ENCODE measurements around the gene GPR153. TPM values are rescaled to one million over a fixed set of nuclear protein-coding genes. Genes with fewer than 3 reads are reported as not detected.

The GPR153 gene
- total RNA-seq, 6 experiments from 2014 or later = 1.5 to 34.6 (median 6.6) TPM

DNA sequence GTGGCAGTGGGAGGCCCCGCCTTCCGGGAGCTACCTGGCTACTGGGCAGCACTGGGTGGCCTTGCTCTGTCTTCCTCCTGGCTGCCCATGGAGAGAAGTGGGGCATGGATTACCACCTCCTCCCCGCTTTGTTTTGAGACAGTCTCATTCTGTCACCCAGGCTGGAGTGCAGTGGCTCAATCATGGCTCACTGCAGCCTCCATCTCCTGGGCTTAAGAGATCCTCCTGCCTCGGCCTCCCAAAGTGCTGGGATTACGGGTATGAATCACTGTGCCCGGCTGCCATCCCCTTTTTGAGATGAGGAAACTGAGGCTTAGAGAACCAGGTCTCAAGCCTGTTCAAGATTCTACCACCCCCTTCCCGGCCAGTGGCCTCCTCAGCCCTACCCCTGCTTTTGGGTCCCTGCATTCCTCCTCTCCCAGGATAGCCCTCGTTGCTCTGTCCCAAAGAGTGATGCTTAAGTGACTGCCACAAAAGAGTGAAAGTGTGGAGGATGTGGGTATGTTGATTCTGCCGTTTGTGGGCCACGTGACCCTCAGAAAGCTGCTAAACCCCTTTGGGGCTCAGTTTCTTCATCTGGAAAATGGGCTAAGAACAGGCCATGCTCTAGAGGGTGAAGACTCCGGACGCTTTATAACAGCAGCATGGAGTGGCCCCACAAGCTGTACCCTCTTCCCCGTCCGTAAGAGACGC is 9.1 kb downstream of the GPR153 start:
- no peak for DNase-seq
- Histone ChIP-seq H3K36me3 (no peaks in the 10 kb centered on the region), H3K27ac (no peak overlapping the region), H3K27me3 (no peaks in the 10 kb centered on the region), H3K9me3 (no peaks in the 10 kb centered on the region), H3K4me1 (peaks cover 0 to 3% (median 0%) of the 10 kb centered on the region in 4 donors), H3K4me3 (no peak overlapping the region)
- WGBS (ENCODE audit: insufficient coverage, low coverage, low lambda C conversion rate, missing lambda C conversion rate) = 69% methylated on average over 7 of the region's 15 CpGs
- intact Hi-C loops (cut with DNase I) = loop anchor here in 1 of 2 donors (5.0 kb wide), 1 partner anchor 95 kb away; no protein-coding TSS in a partner anchor
- no peak for ATAC-seq
- no peak for TF ChIP-seq POLR2A (IDR thresholded peaks at IDR 0.05)
- TF ChIP-seq, protein P1, sequence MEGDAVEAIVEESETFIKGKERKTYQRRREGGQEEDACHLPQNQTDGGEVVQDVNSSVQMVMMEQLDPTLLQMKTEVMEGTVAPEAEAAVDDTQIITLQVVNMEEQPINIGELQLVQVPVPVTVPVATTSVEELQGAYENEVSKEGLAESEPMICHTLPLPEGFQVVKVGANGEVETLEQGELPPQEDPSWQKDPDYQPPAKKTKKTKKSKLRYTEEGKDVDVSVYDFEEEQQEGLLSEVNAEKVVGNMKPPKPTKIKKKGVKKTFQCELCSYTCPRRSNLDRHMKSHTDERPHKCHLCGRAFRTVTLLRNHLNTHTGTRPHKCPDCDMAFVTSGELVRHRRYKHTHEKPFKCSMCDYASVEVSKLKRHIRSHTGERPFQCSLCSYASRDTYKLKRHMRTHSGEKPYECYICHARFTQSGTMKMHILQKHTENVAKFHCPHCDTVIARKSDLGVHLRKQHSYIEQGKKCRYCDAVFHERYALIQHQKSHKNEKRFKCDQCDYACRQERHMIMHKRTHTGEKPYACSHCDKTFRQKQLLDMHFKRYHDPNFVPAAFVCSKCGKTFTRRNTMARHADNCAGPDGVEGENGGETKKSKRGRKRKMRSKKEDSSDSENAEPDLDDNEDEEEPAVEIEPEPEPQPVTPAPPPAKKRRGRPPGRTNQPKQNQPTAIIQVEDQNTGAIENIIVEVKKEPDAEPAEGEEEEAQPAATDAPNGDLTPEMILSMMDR (IDR thresholded peaks at IDR 0.05) = no peak

DNA sequence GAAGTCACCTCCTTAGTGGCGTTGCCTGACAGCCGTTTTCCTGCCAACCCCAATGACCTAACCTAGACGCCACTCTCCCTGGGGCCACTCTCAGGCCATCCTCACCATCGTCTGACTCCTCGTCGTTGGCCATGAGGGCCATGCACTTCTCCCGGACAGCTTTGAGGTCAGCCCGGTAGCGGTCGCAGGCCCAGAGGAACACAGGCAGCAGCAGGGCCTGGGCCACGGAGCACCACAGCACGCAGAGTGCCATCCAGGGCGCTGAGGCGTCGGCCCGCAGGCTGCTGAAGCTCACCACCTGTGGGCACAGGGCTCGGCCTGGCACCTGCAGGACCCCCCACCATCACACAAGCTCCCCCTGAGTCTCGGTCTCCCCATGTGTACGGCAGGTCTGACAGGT is 9.7 kb downstream of the GPR153 start:
- H3K4me3 ChIP-seq = no peak overlapping the region
- H3K36me3 ChIP-seq = no peaks in the 10 kb centered on the region
- intact Hi-C loops (cut with DNase I) = loop anchor here in 1 of 2 donors (5.0 kb wide), 1 partner anchor 96 kb away; no protein-coding TSS in a partner anchor
- DNase-seq (no peak), ATAC-seq (no peak)
- no peaks in the 10 kb centered on the region for H3K9me3 ChIP-seq
- no peak overlapping the region for H3K27ac ChIP-seq
- peaks cover 0 to 7% (median 0%) of the 10 kb centered on the region in 4 donors for H3K4me1 ChIP-seq
- no peak for TF ChIP-seq POLR2A (IDR thresholded peaks at IDR 0.05)
- TF ChIP-seq, protein P1 (IDR thresholded peaks at IDR 0.05) = no peak
- H3K27me3 ChIP-seq = peaks cover 0 to 3% of the 10 kb centered on the region in 2 donors
- 85% methylated on average over 7 of the region's 19 CpGs for whole genome bisulfite sequencing (ENCODE audit: insufficient coverage, low coverage, low lambda C conversion rate, missing lambda C conversion rate)

DNA sequence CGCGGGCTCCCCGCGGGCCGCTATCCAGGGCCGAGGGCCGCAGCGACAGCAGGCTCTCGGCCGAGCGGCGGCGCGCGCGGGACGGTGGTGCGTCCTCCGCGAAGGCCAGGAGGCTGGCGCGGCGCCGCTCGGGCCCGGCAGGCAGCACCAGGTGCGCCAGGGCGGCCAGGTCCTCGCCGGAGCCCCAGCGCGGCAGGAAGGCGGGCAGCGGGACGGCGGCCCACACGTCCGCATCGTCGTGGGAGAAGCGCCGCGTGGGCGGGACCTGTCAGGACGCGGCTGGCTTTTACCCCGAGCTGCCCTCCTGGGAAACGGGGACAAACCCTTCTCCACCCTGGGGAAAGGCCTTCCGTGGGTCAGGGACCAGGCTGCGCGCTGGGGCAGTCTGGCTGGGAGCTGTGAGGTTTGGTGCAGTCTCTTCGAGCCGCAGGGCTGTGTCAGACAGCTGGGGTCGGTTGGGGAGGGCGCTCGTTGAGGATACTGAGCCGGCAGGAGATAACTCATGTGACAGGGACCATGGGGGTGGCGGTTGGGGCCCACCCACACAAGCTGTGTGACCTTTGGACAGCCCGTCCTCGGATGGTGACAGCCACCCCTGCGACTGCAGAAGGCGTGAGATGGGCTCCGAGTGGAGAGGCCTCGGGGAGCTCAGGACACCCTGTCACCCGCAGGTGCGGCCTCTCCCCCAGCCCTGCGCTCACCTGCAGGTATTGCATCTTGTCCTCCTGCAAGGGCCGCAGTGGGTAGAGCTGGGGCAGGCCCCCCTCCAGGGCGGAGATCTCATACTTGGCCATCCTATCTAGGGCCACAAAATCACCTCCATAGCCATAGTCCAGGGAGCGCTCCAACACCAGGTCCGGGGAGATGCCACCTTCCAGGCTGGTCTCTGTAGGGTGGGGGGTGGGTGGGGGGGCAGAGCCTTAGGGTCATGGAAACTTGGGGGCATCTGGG is 10.9 kb downstream of the GPR153 start:
- no peak for ATAC-seq
- 2% methylated on average over 21 of the region's 71 CpGs for WGBS (ENCODE audit: insufficient coverage, low coverage, low lambda C conversion rate, missing lambda C conversion rate)

More for the DNA sequence above, 10.9 kb downstream of the GPR153 start:
- peak in 1 of 3 donors; percentile 68 for DNase-seq
- H3K36me3 ChIP-seq = no peaks in the 10 kb centered on the region
- H3K27ac ChIP-seq = no peak overlapping the region
- H3K27me3 ChIP-seq = peaks cover 0 to 13% of the 10 kb centered on the region in 2 donors
- peaks cover 0 to 19% (median 0%) of the 10 kb centered on the region in 4 donors for H3K4me1 ChIP-seq
- no peaks in the 10 kb centered on the region for H3K9me3 ChIP-seq
- no peak overlapping the region for H3K4me3 ChIP-seq
- intact Hi-C loops (cut with DNase I) = loop anchor here (5.0 to 10.0 kb wide), 6 partner anchors 92 to 195 kb away; partner anchors contain the start of gene ESPN (in 1 of the 2)
- TF ChIP-seq, protein P1 (IDR thresholded peaks at IDR 0.05) = no peak
- no peak for TF ChIP-seq POLR2A (IDR thresholded peaks at IDR 0.05)
